ENCODE measurements around the gene URAD. TPM values are rescaled to one million over a fixed set of nuclear protein-coding genes. Genes with fewer than 3 reads are reported as not detected.
"Not testable (repeated sequence)": the region's sequence is repeated elsewhere in the genome, so short reads cannot be mapped to it uniquely, and the experiment has no call there.

URAD gene, protein sequence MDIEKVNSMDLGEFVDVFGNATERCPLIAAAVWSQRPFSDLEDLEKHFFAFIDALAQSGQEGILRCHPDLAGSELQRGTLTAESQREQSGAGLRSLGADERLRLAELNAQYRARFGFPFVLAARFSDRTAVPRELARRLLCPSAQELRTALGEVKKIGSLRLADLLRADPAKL
- not detected for total RNA-seq
- not detected for polyA plus RNA-seq
- long read RNA-seq, donor 1 = 0 reads
- long read RNA-seq, donor 2 = 0 reads
- long read RNA-seq, donor 3 = 0 reads

DNA sequence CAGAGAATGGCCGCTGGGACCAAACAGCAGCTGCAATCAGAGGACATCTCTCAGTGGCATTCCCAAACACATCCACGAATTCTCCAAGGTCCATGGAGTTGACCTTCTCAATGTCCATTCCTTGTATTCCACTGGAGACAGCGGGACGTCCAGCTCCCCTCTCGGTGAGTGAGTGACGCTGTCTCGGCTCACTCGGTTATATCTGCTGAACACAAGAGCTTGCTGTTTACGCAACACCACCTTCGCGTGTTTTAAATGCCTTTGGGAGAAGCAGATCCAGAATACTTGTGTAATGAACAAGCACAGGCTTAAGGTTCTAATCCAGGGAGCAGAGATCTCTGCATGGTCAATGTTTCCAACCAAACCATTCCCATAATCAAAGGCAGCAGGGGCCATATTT lies at the start of gene URAD:
URAD (minus strand) TSS at position 174 of the 400 bp plus-strand sequence; CDS start at position 118, 56 bp downstream.
- no peaks in the 10 kb centered on the region for H3K36me3 ChIP-seq
- no peak within 1 kb of the TSS for H3K4me3 ChIP-seq
- no peaks in the 10 kb centered on the region for H3K4me1 ChIP-seq (ENCODE audit: insufficient read depth)
- H3K27ac ChIP-seq = no peak within 1 kb of the TSS
- no peaks in the 10 kb centered on the region for H3K27me3 ChIP-seq
- intact Hi-C loops (cut with DNase I) = loop anchor here in 1 of 4 donors (10.0 kb wide), 1 partner anchor 164 kb away; no protein-coding TSS in a partner anchor
- TF ChIP-seq POLR2A (IDR thresholded peaks at IDR 0.05) (no peak), EP300 (IDR thresholded peaks at IDR 0.05) (no peak)
- TF ChIP-seq, protein P1, sequence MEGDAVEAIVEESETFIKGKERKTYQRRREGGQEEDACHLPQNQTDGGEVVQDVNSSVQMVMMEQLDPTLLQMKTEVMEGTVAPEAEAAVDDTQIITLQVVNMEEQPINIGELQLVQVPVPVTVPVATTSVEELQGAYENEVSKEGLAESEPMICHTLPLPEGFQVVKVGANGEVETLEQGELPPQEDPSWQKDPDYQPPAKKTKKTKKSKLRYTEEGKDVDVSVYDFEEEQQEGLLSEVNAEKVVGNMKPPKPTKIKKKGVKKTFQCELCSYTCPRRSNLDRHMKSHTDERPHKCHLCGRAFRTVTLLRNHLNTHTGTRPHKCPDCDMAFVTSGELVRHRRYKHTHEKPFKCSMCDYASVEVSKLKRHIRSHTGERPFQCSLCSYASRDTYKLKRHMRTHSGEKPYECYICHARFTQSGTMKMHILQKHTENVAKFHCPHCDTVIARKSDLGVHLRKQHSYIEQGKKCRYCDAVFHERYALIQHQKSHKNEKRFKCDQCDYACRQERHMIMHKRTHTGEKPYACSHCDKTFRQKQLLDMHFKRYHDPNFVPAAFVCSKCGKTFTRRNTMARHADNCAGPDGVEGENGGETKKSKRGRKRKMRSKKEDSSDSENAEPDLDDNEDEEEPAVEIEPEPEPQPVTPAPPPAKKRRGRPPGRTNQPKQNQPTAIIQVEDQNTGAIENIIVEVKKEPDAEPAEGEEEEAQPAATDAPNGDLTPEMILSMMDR (IDR thresholded peaks at IDR 0.05) = no peak
- H3K9me3 ChIP-seq = no peaks in the 10 kb centered on the region
- 73 to 76% (median 75%) methylated on average over 11 of the region's 11 CpGs for WGBS, 3 donors
- DNase-seq = no peak

DNA sequence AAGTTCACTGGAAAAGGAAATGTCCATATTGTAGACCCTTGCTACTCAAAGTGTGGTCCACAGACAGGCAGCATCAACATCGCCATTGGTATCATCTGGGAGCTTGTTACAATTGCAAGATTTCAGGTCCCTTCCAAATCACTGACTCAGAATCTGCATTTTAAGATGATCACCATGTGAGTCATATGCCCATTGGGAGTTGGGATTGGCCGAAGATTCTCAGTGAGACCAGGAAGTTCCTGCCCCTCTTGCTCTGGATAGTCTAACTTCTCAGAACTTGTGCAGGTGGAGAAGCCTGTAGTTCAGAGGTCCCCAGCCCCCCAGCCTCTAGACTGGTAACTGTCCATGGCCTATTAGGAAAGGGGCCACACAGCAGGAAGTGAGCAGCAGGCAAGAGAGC lies 48.9 kb upstream of the URAD start:
- Histone ChIP-seq H3K4me3 (no peak overlapping the region), H3K27ac (no peak overlapping the region), H3K4me1 (ENCODE audit: insufficient read depth) (no peaks in the 10 kb centered on the region), H3K9me3 (no peaks in the 10 kb centered on the region), H3K27me3 (no peaks in the 10 kb centered on the region), H3K36me3 (no peaks in the 10 kb centered on the region)
- intact Hi-C loops (cut with DNase I) = no loop called here
- DNase-seq = no peak
- TF ChIP-seq EP300 (IDR thresholded peaks at IDR 0.05) = no peak
- WGBS, 3 donors = 78 to 82% (median 79%) methylated on average over 2 of the region's 2 CpGs

DNA sequence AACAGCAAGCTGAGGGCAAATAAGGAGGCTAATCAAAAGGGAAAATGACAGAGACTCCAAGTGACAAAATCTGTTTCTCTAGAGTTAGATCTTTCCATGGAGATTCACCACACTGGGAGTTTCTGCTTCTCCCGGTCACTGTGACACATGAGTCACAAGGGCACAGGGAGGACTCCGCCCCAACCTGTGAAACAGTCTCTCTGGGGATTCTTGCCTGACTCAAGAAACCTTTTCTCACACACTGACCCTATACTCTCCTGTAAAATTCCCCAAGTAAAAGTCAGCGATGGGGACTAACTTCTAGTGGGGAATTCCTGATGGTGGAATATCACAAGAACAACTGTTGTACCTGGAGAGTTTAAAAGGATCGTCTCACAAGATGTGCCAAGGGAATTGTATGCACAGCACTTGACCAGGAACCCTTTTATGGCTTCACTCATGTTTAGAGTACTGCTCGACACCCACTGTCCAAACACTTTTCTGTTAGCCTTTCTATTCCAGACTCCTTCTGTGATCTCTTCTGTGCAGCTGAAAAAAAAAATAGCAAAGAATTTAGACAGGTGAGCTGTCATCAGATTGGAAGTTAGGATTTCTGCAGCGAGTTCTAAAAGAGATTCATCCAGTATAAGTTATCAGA lies 46.8 kb upstream of the URAD start:
- no peaks in the 10 kb centered on the region for H3K27me3 ChIP-seq
- no peaks in the 10 kb centered on the region for H3K4me1 ChIP-seq (ENCODE audit: insufficient read depth)
- DNase-seq = no peak
- no peaks in the 10 kb centered on the region for H3K9me3 ChIP-seq
- no peaks in the 10 kb centered on the region for H3K36me3 ChIP-seq
- intact Hi-C loops (cut with DNase I) = no loop called here
- H3K4me3 ChIP-seq = no peak overlapping the region
- TF ChIP-seq, protein P1 (IDR thresholded peaks at IDR 0.05) = no peak
- TF ChIP-seq POLR2A (IDR thresholded peaks at IDR 0.05) (no peak), EP300 (IDR thresholded peaks at IDR 0.05) (no peak)
- no peak overlapping the region for H3K27ac ChIP-seq
- 58 to 67% (median 63%) methylated on average over 6 of the region's 6 CpGs for WGBS, 3 donors

DNA sequence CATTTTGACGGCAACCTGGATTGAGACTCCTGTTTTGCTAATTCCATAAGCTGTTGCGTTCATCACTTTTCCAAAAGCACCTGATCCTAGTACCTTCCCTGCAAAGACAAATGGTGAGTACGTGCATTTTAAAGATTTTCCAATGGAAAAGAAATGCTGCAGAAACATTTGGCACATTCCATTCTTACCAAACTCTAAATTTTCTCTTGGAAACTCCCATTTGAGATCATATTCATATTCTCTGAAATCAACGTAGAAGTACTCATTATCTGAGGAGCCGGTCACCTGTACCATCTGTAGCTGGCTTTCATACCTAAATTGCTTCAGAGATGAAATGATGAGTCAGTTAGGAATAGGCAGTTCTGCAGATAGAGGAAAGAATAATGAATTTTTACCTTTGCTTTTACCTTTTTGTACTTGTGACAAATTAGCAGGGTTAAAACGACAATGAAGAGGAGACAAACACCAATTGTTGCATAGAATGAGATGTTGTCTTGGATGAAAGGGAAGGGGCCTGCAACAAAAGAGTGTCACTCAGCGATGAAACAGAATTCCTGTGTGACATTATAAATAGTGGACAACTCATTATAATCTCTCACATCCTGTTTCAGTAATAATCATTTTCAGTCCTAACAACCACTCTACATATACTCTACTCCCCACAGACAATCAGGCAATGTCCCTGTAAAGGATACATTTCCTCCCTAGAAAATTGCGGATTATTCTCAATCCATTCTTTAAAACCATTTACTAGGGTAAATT lies 45.6 kb upstream of the URAD start:
- Histone ChIP-seq H3K4me1 (ENCODE audit: insufficient read depth) (no peaks in the 10 kb centered on the region), H3K27me3 (no peaks in the 10 kb centered on the region), H3K4me3 (no peak overlapping the region), H3K36me3 (no peaks in the 10 kb centered on the region), H3K27ac (no peak overlapping the region), H3K9me3 (no peaks in the 10 kb centered on the region)
- WGBS, 3 donors = 87 to 88% (median 88%) methylated on average over 8 of the region's 8 CpGs
- no peak for DNase-seq
- TF ChIP-seq POLR2A (IDR thresholded peaks at IDR 0.05) = no peak
- no peak for TF ChIP-seq EP300 (IDR thresholded peaks at IDR 0.05)
- TF ChIP-seq, protein P1 (IDR thresholded peaks at IDR 0.05) = no peak
- intact Hi-C loops (cut with DNase I) = no loop called here

DNA sequence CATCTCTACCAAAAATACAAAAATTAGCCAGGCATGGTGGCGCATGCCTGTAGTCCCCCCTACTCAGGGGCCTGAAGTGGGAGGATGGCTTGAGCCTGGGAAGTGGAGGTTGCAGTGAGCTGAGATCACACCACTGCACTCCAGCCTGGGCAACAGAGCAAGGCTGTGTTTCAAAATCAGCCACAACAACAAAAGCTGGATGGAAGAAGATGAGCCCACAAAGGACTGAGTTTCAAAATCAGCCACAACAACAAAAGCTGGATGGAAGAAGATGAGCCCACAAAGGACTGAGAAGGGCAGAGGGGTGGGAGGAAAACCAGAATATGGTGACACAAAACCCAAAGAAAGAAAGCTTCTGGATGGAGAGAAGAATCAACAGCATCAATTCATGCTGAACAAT lies 43.9 kb upstream of the URAD start:
- WGBS, 3 donors = 92 to 97% (median 96%) methylated on average over 1 of the region's 1 CpG
- H3K9me3 ChIP-seq; H3K27ac ChIP-seq; DNase-seq; intact Hi-C loops (cut with DNase I); H3K4me3 ChIP-seq; H3K27me3 ChIP-seq; H3K36me3 ChIP-seq; H3K4me1 ChIP-seq (ENCODE audit: insufficient read depth): not testable (repeated sequence)

All from ovary (tissue), 10 donors.